PFSK-1 (cell line): ENCODE results near the gene COL7A1.

Experiments
- FOXP2 ChIP-seq: optimal IDR thresholded peaks from 2 replicates; pipeline ENCODE3; 2011; ENCODE audit warnings: borderline replicate concordance, control low read depth, inconsistent platforms; ENCODE audit not compliant: insufficient read depth; ENCODE audit errors: extremely low read length, extremely low read depth
- POLR2AphosphoS5 ChIP-seq: IDR thresholded peaks from 2 replicates; pipeline ENCODE4 v1.6.1; 2012; ENCODE audit warnings: low read depth, mild to moderate bottlenecking, control low read depth, low read length, moderate library complexity
- REST ChIP-seq, 2 experiments: IDR thresholded peaks; 2 replicates each; pipeline versions ENCODE4 v1.6.1 to v1.8.0; 2011 to 2012; ENCODE audit warnings: low read depth in 2 of 2, low read length in 2 of 2, control low read depth in 1 of 2, inconsistent platforms in 1 of 2, mild to moderate bottlenecking in 1 of 2, moderate library complexity in 1 of 2; ENCODE audit not compliant: insufficient read depth in 1 of 2
- TAF1 ChIP-seq: IDR thresholded peaks from 2 replicates; pipeline ENCODE4 v1.6.1; 2012; ENCODE audit warnings: low read length, control low read depth, borderline replicate concordance; ENCODE audit not compliant: insufficient read depth

- TF ChIP-seq REST (IDR thresholded peaks at IDR 0.05; ENCODE audit: insufficient read depth in 1 of 2, low read depth in 2 of 2, low read length in 2 of 2) (no peak), POLR2AphosphoS5 (no peak), TAF1 (no peak), FOXP2 (no peak)
Measured at GRCh38 chr3:48538451-48538850, 56.7 kb downstream of the COL7A1 start.
